Measurements from ENCODE around the gene KCNH6.

Gene KCNH6

GRCh38 chr17:63571632-63572310 is 48.6 kb downstream of the KCNH6 start:
- H3K36me3 ChIP-seq (ENCODE audit: insufficient read depth, low read length) = peaks cover 16% of the 10 kb centered on the region; the same call in 1 of the 2 replicates
- peaks cover 61% of the 10 kb centered on the region for H4K20me1 ChIP-seq (ENCODE audit: insufficient read depth, low read length, poor library complexity, severe bottlenecking)
- H3F3A ChIP-seq (ENCODE audit: low read depth) = no peaks in the 10 kb centered on the region
- H3K4me3 ChIP-seq (ENCODE audit: low read length, poor library complexity, severe bottlenecking) = no peak overlapping the region
- H2AFZ ChIP-seq (ENCODE audit: low read length) = no peak overlapping the region
- no peak for TF ChIP-seq CTCF (conservative IDR thresholded peaks at IDR 0.05; ENCODE audit: low read length)
- TF ChIP-seq EZH2phosphoT487 (IDR thresholded peaks at IDR 0.05; ENCODE audit: borderline replicate concordance) = no peak
- no peaks in the 10 kb centered on the region for H3K27me3 ChIP-seq (ENCODE audit: insufficient read depth, low read length, poor library complexity, severe bottlenecking)
- H3K9ac ChIP-seq (ENCODE audit: low read depth, low read length, poor library complexity, severe bottlenecking) = no peak overlapping the region
- H3K4me1 ChIP-seq (ENCODE audit: insufficient read depth, low read length, poor library complexity, severe bottlenecking) = peaks cover 7% of the 10 kb centered on the region
- H3K79me2 ChIP-seq (ENCODE audit: insufficient read depth, low read length) = peaks cover 98% of the 10 kb centered on the region
- no peaks in the 10 kb centered on the region for H3K9me3 ChIP-seq (ENCODE audit: insufficient read depth, low read depth, low read length)
- no peaks in the 10 kb centered on the region for H3K9me2 ChIP-seq (replicated peaks; ENCODE audit: low read depth, low read length)
- no peak overlapping the region for H3K4me2 ChIP-seq (ENCODE audit: low read depth, low read length, poor library complexity, severe bottlenecking)

- Histone ChIP-seq H2AFZ (ENCODE audit: low read length) (no peak overlapping the region), H3K79me2 (ENCODE audit: insufficient read depth, low read length) (peaks cover 97% of the 10 kb centered on the region), H3K4me3 (ENCODE audit: low read length, poor library complexity, severe bottlenecking) (no peak overlapping the region), H3K4me1 (ENCODE audit: insufficient read depth, low read length, poor library complexity, severe bottlenecking) (peaks cover 7% of the 10 kb centered on the region), H3K9ac (ENCODE audit: low read depth, low read length, poor library complexity, severe bottlenecking) (no peak overlapping the region), H3K9me2 (replicated peaks; ENCODE audit: low read depth, low read length) (no peaks in the 10 kb centered on the region), H3K36me3 (ENCODE audit: insufficient read depth, low read length) (peaks cover 28% of the 10 kb centered on the region; the same call in 1 of the 2 replicates), H3K27me3 (ENCODE audit: insufficient read depth, low read length, poor library complexity, severe bottlenecking) (no peaks in the 10 kb centered on the region), H3F3A (ENCODE audit: low read depth) (no peaks in the 10 kb centered on the region), H4K20me1 (ENCODE audit: insufficient read depth, low read length, poor library complexity, severe bottlenecking) (peaks cover 66% of the 10 kb centered on the region), H3K9me3 (ENCODE audit: insufficient read depth, low read depth, low read length) (no peaks in the 10 kb centered on the region), H3K4me2 (ENCODE audit: low read depth, low read length, poor library complexity, severe bottlenecking) (no peak overlapping the region)
- TF ChIP-seq CTCF (conservative IDR thresholded peaks at IDR 0.05; ENCODE audit: low read length) = 0 out of 2 replicates have a peak, but pooled peaks have one; percentile 18
- no peak for TF ChIP-seq EZH2phosphoT487 (IDR thresholded peaks at IDR 0.05; ENCODE audit: borderline replicate concordance)
These were observed 50.5 kb downstream of the KCNH6 start for GRCh38 chr17:63573634-63574033.

- Histone ChIP-seq H3K27me3 (ENCODE audit: insufficient read depth, low read length, poor library complexity, severe bottlenecking) (no peaks in the 10 kb centered on the region), H3K36me3 (ENCODE audit: insufficient read depth, low read length) (peaks cover 59% of the 10 kb centered on the region; the same call in 1 of the 2 replicates), H3K9me2 (replicated peaks; ENCODE audit: low read depth, low read length) (no peaks in the 10 kb centered on the region), H3K9ac (ENCODE audit: low read depth, low read length, poor library complexity, severe bottlenecking) (no peak overlapping the region), H3K4me1 (ENCODE audit: insufficient read depth, low read length, poor library complexity, severe bottlenecking) (no peaks in the 10 kb centered on the region), H3K79me2 (ENCODE audit: insufficient read depth, low read length) (peaks cover 62% of the 10 kb centered on the region), H3K4me2 (ENCODE audit: low read depth, low read length, poor library complexity, severe bottlenecking) (no peak overlapping the region), H4K20me1 (ENCODE audit: insufficient read depth, low read length, poor library complexity, severe bottlenecking) (peaks cover 32% of the 10 kb centered on the region), H3K4me3 (ENCODE audit: low read length, poor library complexity, severe bottlenecking) (no peak overlapping the region), H3F3A (ENCODE audit: low read depth) (no peaks in the 10 kb centered on the region), H3K9me3 (ENCODE audit: insufficient read depth, low read depth, low read length) (no peaks in the 10 kb centered on the region), H2AFZ (ENCODE audit: low read length) (no peak overlapping the region)
- no peak for TF ChIP-seq CTCF (conservative IDR thresholded peaks at IDR 0.05; ENCODE audit: low read length)
- TF ChIP-seq EZH2phosphoT487 (IDR thresholded peaks at IDR 0.05; ENCODE audit: borderline replicate concordance) = no peak
These were observed 55.0 kb downstream of the KCNH6 start for GRCh38 chr17:63578027-63578768.

Measured in Loucy (cell line).